Mucosa of descending colon (tissue), 3 donors: ENCODE results near the gene SUSD3. TPM values are rescaled to one million over a fixed set of nuclear protein-coding genes. Genes with fewer than 3 reads are reported as not detected.

Source experiments
- ATAC-seq: fragments of 200-7000 bp; cut with Tn5 transposase; one replicate; pipeline ENCODE4 v1.9.1; 2020; ENCODE audit warnings: mild to moderate bottlenecking, moderate library complexity
- DNase-seq, 3 donors: peaks; one replicate each; pipeline ENCODE4 v3.0.0-alpha.2; 2020
- H3K36me3 ChIP-seq: fragments of 200-600 bp; one replicate; pipeline ENCODE4 v1.8.0; 2021; ENCODE audit warnings: low read depth, mild to moderate bottlenecking
- H3K4me1 ChIP-seq: fragments of 200-600 bp; one replicate; pipeline ENCODE4 v1.8.0; 2021; ENCODE audit warnings: low read depth, mild to moderate bottlenecking
- H3K4me3 ChIP-seq: fragments of 200-600 bp; one replicate; pipeline ENCODE4 v1.8.0; 2021; ENCODE audit warnings: mild to moderate bottlenecking
- H3K9me3 ChIP-seq: fragments of 200-600 bp; one replicate; pipeline ENCODE4 v1.8.0; 2021; ENCODE audit warnings: mild to moderate bottlenecking
- CTCF ChIP-seq: fragments of 200-600 bp; IDR thresholded peaks from one replicate; pipeline ENCODE4 v1.8.0; 2022; ENCODE audit warnings: antibody characterized with exemption, mild to moderate bottlenecking
- intact Hi-C, 2 donors: fragments of 100-400 bp; cut with DNase I in 1 of 2; cut with micrococcal nuclease in 1 of 2; formaldehyde crosslinking; loops; one replicate each; pipeline versions ENCODE4 v1.11.0 to v1.11.1; 2022; cut with DNase I, micrococcal nuclease
- total RNA-seq, 3 donors: library from RNA; stranded (reverse); fragmentation: NEBNext Ultra II Directional in 2 of 3; extraction: Animal tissue kit (Norgen Biotek cat#: 25700) in 2 of 3; gene quantifications; one replicate each; pipeline versions ENCODE4 v1.2.1 to v1.2.4, GENCODE V29; 2021 to 2023
- donor health status: DM: no; HTN: no; CAD: no; lungs with moderate emphysema.
- donor health status: DM: no; HTN: no; CAD: no.
- donor health status: DM: no; HTN: yes; CAD: no.

The SUSD3 gene
- total RNA-seq, 3 donors from 2014 or later = 1.2 to 2.5 (median 1.8) TPM

GRCh38 chr9:93085676-93086075, 27.2 kb downstream of the SUSD3 start:
- peak in 2 of 3 donors; percentile 19 to 20 for DNase-seq

GRCh38 chr9:93086447-93087224, 28.1 kb downstream of the SUSD3 start:
- H3K4me3 ChIP-seq = no peak overlapping the region
- no peaks in the 10 kb centered on the region for H3K9me3 ChIP-seq
- H3K36me3 ChIP-seq = no peaks in the 10 kb centered on the region
- intact Hi-C loops = no loop called here
- ATAC-seq (peak; percentile 75), DNase-seq (peak in 2 of 3 donors; percentile 46)
- TF ChIP-seq CTCF = no peak
- no peaks in the 10 kb centered on the region for H3K4me1 ChIP-seq

More at GRCh38 chr9:93085676-93086075, 27.2 kb downstream of the SUSD3 start:
- no peak overlapping the region for H3K4me3 ChIP-seq
- H3K4me1 ChIP-seq = no peaks in the 10 kb centered on the region
- H3K9me3 ChIP-seq = no peaks in the 10 kb centered on the region
- ATAC-seq = no peak
- H3K36me3 ChIP-seq = no peaks in the 10 kb centered on the region
- no peak for TF ChIP-seq CTCF
- intact Hi-C loops = no loop called here

- DNase-seq (peak in 2 of 3 donors; percentile 20 to 33), ATAC-seq (no peak)
- TF ChIP-seq CTCF = no peak
- Histone ChIP-seq H3K4me3 (no peak overlapping the region), H3K36me3 (no peaks in the 10 kb centered on the region), H3K4me1 (peaks cover 3% of the 10 kb centered on the region), H3K9me3 (no peaks in the 10 kb centered on the region)
- intact Hi-C loops = no loop called here
Measured at GRCh38 chr9:93087971-93088655, 29.6 kb downstream of the SUSD3 start.

GRCh38 chr9:93088656-93089015, 30.1 kb downstream of the SUSD3 start:
- Histone ChIP-seq H3K9me3 (no peaks in the 10 kb centered on the region), H3K4me1 (peaks cover 8% of the 10 kb centered on the region), H3K4me3 (no peak overlapping the region), H3K36me3 (no peaks in the 10 kb centered on the region)
- TF ChIP-seq CTCF = no peak
- peak in 2 of 3 donors; percentile 6 to 10 for DNase-seq
- intact Hi-C loops = no loop called here
- no peak for ATAC-seq

GRCh38 chr9:93089024-93089423, 30.5 kb downstream of the SUSD3 start:
- no peak for TF ChIP-seq CTCF
- DNase-seq = no peak
- Histone ChIP-seq H3K9me3 (no peaks in the 10 kb centered on the region), H3K4me1 (peaks cover 12% of the 10 kb centered on the region), H3K4me3 (no peak overlapping the region), H3K36me3 (no peaks in the 10 kb centered on the region)
- intact Hi-C loops = no loop called here
- no peak for ATAC-seq
